Esophagus muscularis mucosa (tissue), 3 donors: ENCODE results near the gene POLE.

Experiments
- CTCF ChIP-seq, 3 experiments: fragments of 200-600 bp in 2 of 3; fragments of 450-650 bp in 1 of 3; sonication (generic) in 2 of 3; IDR thresholded peaks; one replicate each; pipeline ENCODE4 v1.5.1; 2017 to 2019; ENCODE audit warnings: antibody characterized with exemption in 3 of 3, mild to moderate bottlenecking in 2 of 3, moderate library complexity in 1 of 3
- POLR2A ChIP-seq: fragments of 450-650 bp; IDR thresholded peaks from one replicate; pipeline ENCODE4 v1.6.1; 2017; ENCODE audit warnings: antibody characterized with exemption, moderate library complexity, mild to moderate bottlenecking, low read depth

GRCh38 chr12:132614861-132615578 lies 72.1 kb downstream of the POLE start:
- TF ChIP-seq POLR2A (no peak), CTCF (IDR thresholded peaks at IDR 0.05) (peak; percentile 86 to 92 (median 92))
